Esophagus squamous epithelium (tissue), 5 donors: ENCODE data around the gene PTPRJ. TPM values are rescaled to one million over a fixed set of nuclear protein-coding genes. Genes with fewer than 3 reads are reported as not detected.

ENCODE experiments used
- DNase-seq: peaks from one replicate; lab custom pipeline; 2025; lab: John Stamatoyannopoulos, UW
- H3K27ac ChIP-seq, 4 donors: fragments of 200-600 bp; sonication (generic); one replicate each; pipeline ENCODE4 v1.5.1; 2016 to 2019; ENCODE audit warnings: mild to moderate bottlenecking in 1 of 4
- H3K27me3 ChIP-seq, 4 donors: fragments of 200-600 bp; sonication (generic); 1 replicate in 3 of 4; 2 replicates in 1 of 4; pipeline versions ENCODE4 v1.5.1 to v1.6.0; 2017 to 2021; ENCODE audit warnings: antibody characterized with exemption in 1 of 4
- H3K36me3 ChIP-seq, 3 donors: fragments of 200-600 bp; sonication (generic); one replicate each; pipeline ENCODE4 v1.5.1; 2016 to 2019
- H3K4me1 ChIP-seq, 3 donors: fragments of 200-600 bp; sonication (generic); one replicate each; pipeline ENCODE4 v1.5.1; 2017 to 2019
- H3K4me3 ChIP-seq, 4 donors: fragments of 200-600 bp; sonication (generic); 1 replicate in 3 of 4; 2 replicates in 1 of 4; pipeline ENCODE4 v1.5.1; 2016 to 2019; ENCODE audit warnings: mild to moderate bottlenecking in 2 of 4, moderate library complexity in 1 of 4
- H3K9me3 ChIP-seq, 3 donors: fragments of 200-600 bp; sonication (generic); one replicate each; pipeline ENCODE4 v1.5.1; 2016 to 2019
- CTCF ChIP-seq, 6 experiments: fragments of 450-650 bp in 4 of 6; fragments of 200-600 bp in 2 of 6; sonication (generic) in 2 of 6; IDR thresholded peaks; one replicate each; pipeline ENCODE4 v1.5.1; 2016 to 2019; ENCODE audit warnings: antibody characterized with exemption in 6 of 6, mild to moderate bottlenecking in 4 of 6, moderate library complexity in 4 of 6
- POLR2A ChIP-seq, 4 donors: fragments of 450-650 bp; IDR thresholded peaks; one replicate each; pipeline ENCODE4 v1.6.1; 2017; ENCODE audit warnings: antibody characterized with exemption in 4 of 4, mild to moderate bottlenecking in 4 of 4, moderate library complexity in 3 of 4
- WGBS, 2 donors: methylation state at CpG; one replicate each; pipeline ENCODE4 v1.1.5; 2018; 5-methylcytosine and 5-hydroxymethylcytosine counted together
- intact Hi-C: fragments of 100-400 bp; cut with DNase I; formaldehyde crosslinking; loops from one replicate; pipeline ENCODE4 v1.15.0; 2022
- total RNA-seq, 4 donors: library from RNA; depleted of rRNA; stranded (reverse); fragments of >200 nt; gene quantifications; one replicate each; pipeline ENCODE4 v1.1.0, GENCODE V29; 2016
- donor health status: DM: yes; HTN: yes; CAD: no.

PTPRJ gene
- total RNA-seq, 4 donors from 2014 or later, result 1.7 to 11.6 (median 3.4) TPM

GRCh38 chr11:47997063-47998053 lies 17.0 kb downstream of the PTPRJ start:
- TF ChIP-seq POLR2A (IDR thresholded peaks at IDR 0.05) (no peak), CTCF (IDR thresholded peaks at IDR 0.05) (no peak)
- Histone ChIP-seq H3K9me3 (no peaks in the 10 kb centered on the region), H3K36me3 (no peaks in the 10 kb centered on the region), H3K27ac (no peak overlapping the region), H3K4me3 (no peak overlapping the region), H3K4me1 (peaks cover 0 to 25% (median 0%) of the 10 kb centered on the region in 3 donors), H3K27me3 (no peaks in the 10 kb centered on the region)
- DNase-seq, result no peak
- intact Hi-C loops, result no loop called here
- 86 to 89% methylated on average over 12 to 14 of the region's 15 CpGs for WGBS, 2 donors

DNA sequence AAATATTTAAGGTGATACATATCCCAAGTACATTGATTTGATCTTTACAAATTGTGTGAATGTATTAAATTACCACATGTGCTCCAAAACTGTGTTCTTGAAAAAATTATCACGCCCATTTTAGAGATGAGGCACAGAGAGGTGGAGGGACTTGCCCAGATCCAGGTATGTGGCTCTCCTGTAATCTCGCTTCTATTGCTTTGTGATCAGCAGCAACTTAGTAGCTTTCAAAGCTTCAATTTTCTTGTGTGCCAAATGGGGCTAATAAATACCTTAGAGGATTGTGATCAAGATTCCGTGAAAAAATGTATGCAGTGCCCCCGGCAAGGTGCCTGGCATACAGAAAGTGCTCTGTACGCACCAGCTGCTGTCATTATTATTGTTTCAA lies 18.0 kb downstream of the PTPRJ start:
- Histone ChIP-seq H3K4me3 (no peak overlapping the region), H3K36me3 (no peaks in the 10 kb centered on the region), H3K27me3 (no peaks in the 10 kb centered on the region), H3K27ac (no peak overlapping the region), H3K9me3 (no peaks in the 10 kb centered on the region), H3K4me1 (peaks cover 0 to 25% (median 0%) of the 10 kb centered on the region in 3 donors)
- no peak for DNase-seq
- intact Hi-C loops, result no loop called here
- TF ChIP-seq POLR2A (IDR thresholded peaks at IDR 0.05) (no peak), CTCF (IDR thresholded peaks at IDR 0.05) (no peak)
- WGBS, 2 donors, result 90 to 95% methylated on average over 5 of the region's 5 CpGs

GRCh38 chr11:47998733-47999359 lies 18.5 kb downstream of the PTPRJ start:
- DNase-seq, result no peak
- Histone ChIP-seq H3K9me3 (no peaks in the 10 kb centered on the region), H3K27ac (no peak overlapping the region), H3K36me3 (no peaks in the 10 kb centered on the region), H3K4me3 (no peak overlapping the region), H3K27me3 (no peaks in the 10 kb centered on the region), H3K4me1 (peaks cover 0 to 25% (median 0%) of the 10 kb centered on the region in 3 donors)
- TF ChIP-seq CTCF (IDR thresholded peaks at IDR 0.05) (no peak), POLR2A (IDR thresholded peaks at IDR 0.05) (no peak)
- WGBS, 2 donors, result 77 to 92% methylated on average over 1 to 2 of the region's 2 CpGs
- intact Hi-C loops, result no loop called here

DNA sequence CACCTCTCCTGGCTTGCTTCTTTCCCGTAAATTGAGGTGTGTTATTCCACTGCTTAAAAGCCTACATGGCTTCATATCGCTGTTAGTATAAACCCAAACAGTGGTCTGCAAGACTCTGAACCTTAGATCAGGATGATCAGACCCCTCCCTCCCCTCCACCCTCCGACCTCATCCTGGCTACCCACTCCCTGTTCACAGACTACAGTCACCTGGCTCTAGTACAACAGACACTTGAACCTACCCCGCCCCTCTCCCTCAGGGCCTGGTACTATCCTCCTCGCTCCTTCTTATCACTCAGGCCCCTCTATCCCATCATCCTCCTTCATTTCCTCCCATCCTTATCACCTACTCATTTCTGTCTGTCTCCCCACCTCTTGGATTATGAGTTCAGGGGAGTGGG lies 20.1 kb downstream of the PTPRJ start:
- no peaks in the 10 kb centered on the region for H3K9me3 ChIP-seq
- TF ChIP-seq CTCF (IDR thresholded peaks at IDR 0.05) (no peak), POLR2A (IDR thresholded peaks at IDR 0.05) (no peak)
- H3K36me3 ChIP-seq, result no peaks in the 10 kb centered on the region
- H3K27me3 ChIP-seq, result no peaks in the 10 kb centered on the region
- WGBS, 2 donors, result 77% methylated on average over 5 of the region's 5 CpGs
- intact Hi-C loops, result no loop called here
- H3K4me3 ChIP-seq, result no peak overlapping the region
- H3K27ac ChIP-seq, result peak overlapping the region in 1 of 4 donors; percentile 25
- no peak for DNase-seq
- peaks cover 0 to 36% (median 0%) of the 10 kb centered on the region in 3 donors for H3K4me1 ChIP-seq
